HepG2 (cell line): Measurements from ENCODE around the gene AMOT.

Source experiments
- EZH2 ChIP-seq: conservative IDR thresholded peaks from 2 replicates; pipeline ENCODE4 v1.6.1; 2012; ENCODE audit warnings: mild to moderate bottlenecking, low read depth, low read length, moderate library complexity
- JUND ChIP-seq: sonication (generic); formaldehyde crosslinking; IDR thresholded peaks from 2 replicates; pipeline ENCODE4 v1.8.0; 2022; ENCODE audit warnings: mild to moderate bottlenecking, missing genetic modification reagents
- POLR2AphosphoS5 ChIP-seq: IDR thresholded peaks from 2 replicates; pipeline ENCODE4 v1.6.1; 2012; ENCODE audit warnings: low read depth, low read length
- RFX5 ChIP-seq: IDR thresholded peaks from 2 replicates; pipeline ENCODE4 v1.6.1; 2011; ENCODE audit warnings: low read depth, low read length, improper control_type of control experiment
- RXRA ChIP-seq: sonication (generic); formaldehyde crosslinking; IDR thresholded peaks from 2 replicates; pipeline ENCODE4 v1.5.1; 2020; ENCODE audit warnings: missing genetic modification reagents
- ZNF460 ChIP-seq: sonication (generic); formaldehyde crosslinking; IDR thresholded peaks from 2 replicates; pipeline ENCODE4 v1.5.1; 2020; ENCODE audit warnings: missing genetic modification reagents, mild to moderate bottlenecking, borderline replicate concordance
- TF ChIP-seq, protein P1 (sequence below): sonication (generic); formaldehyde crosslinking; IDR thresholded peaks from 2 replicates; pipeline ENCODE4 v1.5.0; 2020; ENCODE audit warnings: missing genetic modification reagents
- TF ChIP-seq, protein P2 (sequence below): sonication (generic); formaldehyde crosslinking; IDR thresholded peaks from 2 replicates; pipeline ENCODE4 v1.5.1; 2020; ENCODE audit warnings: mild to moderate bottlenecking, moderate library complexity, missing genetic modification reagents
- TF ChIP-seq, protein P3 (sequence below): sonication (generic); formaldehyde crosslinking; IDR thresholded peaks from 2 replicates; pipeline ENCODE4 v1.5.0; 2020; ENCODE audit warnings: mild to moderate bottlenecking, missing genetic modification reagents, moderate library complexity
- TF ChIP-seq, protein P4 (sequence below): sonication (generic); formaldehyde crosslinking; conservative IDR thresholded peaks from 2 replicates; pipeline ENCODE4 v1.8.1; 2023; ENCODE audit warnings: missing genetic modification reagents

DNA sequence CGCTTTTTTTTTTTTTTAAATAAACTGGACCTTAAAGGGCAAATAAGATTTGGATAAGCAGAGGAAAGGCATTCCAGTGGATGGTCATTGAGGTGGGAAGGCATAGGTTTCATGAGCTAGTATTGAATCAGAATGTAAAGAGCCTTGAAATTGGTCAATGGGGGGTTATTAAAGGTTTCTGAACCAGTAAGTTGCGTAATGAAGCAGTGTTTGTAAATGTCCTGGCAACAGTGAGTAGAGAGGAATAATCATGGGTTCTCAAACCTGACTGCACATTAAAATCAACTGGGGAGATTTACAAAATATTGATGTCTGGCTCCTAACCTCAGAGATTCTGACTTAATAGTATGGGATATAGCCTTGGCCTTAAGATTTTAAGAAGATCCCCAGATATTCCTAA is 23.2 kb upstream of the AMOT start:
- TF ChIP-seq, protein P1, sequence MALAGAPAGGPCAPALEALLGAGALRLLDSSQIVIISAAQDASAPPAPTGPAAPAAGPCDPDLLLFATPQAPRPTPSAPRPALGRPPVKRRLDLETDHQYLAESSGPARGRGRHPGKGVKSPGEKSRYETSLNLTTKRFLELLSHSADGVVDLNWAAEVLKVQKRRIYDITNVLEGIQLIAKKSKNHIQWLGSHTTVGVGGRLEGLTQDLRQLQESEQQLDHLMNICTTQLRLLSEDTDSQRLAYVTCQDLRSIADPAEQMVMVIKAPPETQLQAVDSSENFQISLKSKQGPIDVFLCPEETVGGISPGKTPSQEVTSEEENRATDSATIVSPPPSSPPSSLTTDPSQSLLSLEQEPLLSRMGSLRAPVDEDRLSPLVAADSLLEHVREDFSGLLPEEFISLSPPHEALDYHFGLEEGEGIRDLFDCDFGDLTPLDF (CRISPR knock-in tag), result no peak
- no peak for TF ChIP-seq POLR2AphosphoS5
- no peak for TF ChIP-seq RXRA (CRISPR knock-in tag)
- no peak for TF ChIP-seq RFX5
- TF ChIP-seq, protein P2, sequence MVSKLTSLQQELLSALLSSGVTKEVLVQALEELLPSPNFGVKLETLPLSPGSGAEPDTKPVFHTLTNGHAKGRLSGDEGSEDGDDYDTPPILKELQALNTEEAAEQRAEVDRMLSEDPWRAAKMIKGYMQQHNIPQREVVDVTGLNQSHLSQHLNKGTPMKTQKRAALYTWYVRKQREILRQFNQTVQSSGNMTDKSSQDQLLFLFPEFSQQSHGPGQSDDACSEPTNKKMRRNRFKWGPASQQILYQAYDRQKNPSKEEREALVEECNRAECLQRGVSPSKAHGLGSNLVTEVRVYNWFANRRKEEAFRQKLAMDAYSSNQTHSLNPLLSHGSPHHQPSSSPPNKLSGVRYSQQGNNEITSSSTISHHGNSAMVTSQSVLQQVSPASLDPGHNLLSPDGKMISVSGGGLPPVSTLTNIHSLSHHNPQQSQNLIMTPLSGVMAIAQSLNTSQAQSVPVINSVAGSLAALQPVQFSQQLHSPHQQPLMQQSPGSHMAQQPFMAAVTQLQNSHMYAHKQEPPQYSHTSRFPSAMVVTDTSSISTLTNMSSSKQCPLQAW (CRISPR knock-in tag), result no peak
- TF ChIP-seq, protein P3, sequence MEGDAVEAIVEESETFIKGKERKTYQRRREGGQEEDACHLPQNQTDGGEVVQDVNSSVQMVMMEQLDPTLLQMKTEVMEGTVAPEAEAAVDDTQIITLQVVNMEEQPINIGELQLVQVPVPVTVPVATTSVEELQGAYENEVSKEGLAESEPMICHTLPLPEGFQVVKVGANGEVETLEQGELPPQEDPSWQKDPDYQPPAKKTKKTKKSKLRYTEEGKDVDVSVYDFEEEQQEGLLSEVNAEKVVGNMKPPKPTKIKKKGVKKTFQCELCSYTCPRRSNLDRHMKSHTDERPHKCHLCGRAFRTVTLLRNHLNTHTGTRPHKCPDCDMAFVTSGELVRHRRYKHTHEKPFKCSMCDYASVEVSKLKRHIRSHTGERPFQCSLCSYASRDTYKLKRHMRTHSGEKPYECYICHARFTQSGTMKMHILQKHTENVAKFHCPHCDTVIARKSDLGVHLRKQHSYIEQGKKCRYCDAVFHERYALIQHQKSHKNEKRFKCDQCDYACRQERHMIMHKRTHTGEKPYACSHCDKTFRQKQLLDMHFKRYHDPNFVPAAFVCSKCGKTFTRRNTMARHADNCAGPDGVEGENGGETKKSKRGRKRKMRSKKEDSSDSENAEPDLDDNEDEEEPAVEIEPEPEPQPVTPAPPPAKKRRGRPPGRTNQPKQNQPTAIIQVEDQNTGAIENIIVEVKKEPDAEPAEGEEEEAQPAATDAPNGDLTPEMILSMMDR, result no peak
- no peak for TF ChIP-seq EZH2
- TF ChIP-seq, protein P4, sequence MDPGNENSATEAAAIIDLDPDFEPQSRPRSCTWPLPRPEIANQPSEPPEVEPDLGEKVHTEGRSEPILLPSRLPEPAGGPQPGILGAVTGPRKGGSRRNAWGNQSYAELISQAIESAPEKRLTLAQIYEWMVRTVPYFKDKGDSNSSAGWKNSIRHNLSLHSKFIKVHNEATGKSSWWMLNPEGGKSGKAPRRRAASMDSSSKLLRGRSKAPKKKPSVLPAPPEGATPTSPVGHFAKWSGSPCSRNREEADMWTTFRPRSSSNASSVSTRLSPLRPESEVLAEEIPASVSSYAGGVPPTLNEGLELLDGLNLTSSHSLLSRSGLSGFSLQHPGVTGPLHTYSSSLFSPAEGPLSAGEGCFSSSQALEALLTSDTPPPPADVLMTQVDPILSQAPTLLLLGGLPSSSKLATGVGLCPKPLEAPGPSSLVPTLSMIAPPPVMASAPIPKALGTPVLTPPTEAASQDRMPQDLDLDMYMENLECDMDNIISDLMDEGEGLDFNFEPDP (CRISPR knock-in tag), result no peak
- no peak for TF ChIP-seq ZNF460 (CRISPR knock-in tag)
- no peak for TF ChIP-seq JUND
